Activated T-helper 1 cell treated with anti-CD3 and anti-CD28 coated beads, Interleukin-12 subunit alpha, Interleukin-12 subunit beta, Interleukin-2, Interleukin-4 antibody, amounts not matched to agents 30 ng/mL and 10 ng/mL and 1 ng/mL, durations not matched to agents 14 hours and 24 hours and 36 hours (primary cell): ENCODE data around the gene TIGD3. TPM values are rescaled to one million over a fixed set of nuclear protein-coding genes. Genes with fewer than 3 reads are reported as not detected.

ENCODE experiments used
- DNase-seq: peaks from one replicate; pipeline ENCODE4 v3.0.0; 2021; ENCODE audit warnings: low spot score
- H3K27ac Mint-ChIP-seq: one replicate; pipeline ENCODE4 v1.8.0; 2021; ENCODE audit warnings: mild to moderate bottlenecking, mixed read lengths
- H3K27me3 Mint-ChIP-seq: one replicate; pipeline ENCODE4 v1.8.0; 2022; ENCODE audit warnings: mild to moderate bottlenecking, moderate library complexity, mixed read lengths; ENCODE audit not compliant: insufficient read depth
- H3K36me3 Mint-ChIP-seq: one replicate; pipeline ENCODE4 v1.8.0; 2021; ENCODE audit warnings: low read depth, mixed read lengths
- H3K4me1 Mint-ChIP-seq: one replicate; pipeline ENCODE4 v1.8.0; 2021; ENCODE audit warnings: low read depth, mixed read lengths
- H3K4me3 Mint-ChIP-seq: one replicate; pipeline ENCODE4 v1.8.0; 2021; ENCODE audit warnings: mild to moderate bottlenecking, moderate library complexity, mixed read lengths
- H3K9me3 Mint-ChIP-seq: one replicate; pipeline ENCODE4 v1.8.0; 2021; ENCODE audit warnings: mixed read lengths
- intact Hi-C: fragments of 100-400 bp; cut with micrococcal nuclease; formaldehyde crosslinking; loops from one replicate; pipeline ENCODE4 v1.15.1; 2024
- total RNA-seq: library from RNA; stranded (reverse); gene quantifications from 2 replicates; pipeline ENCODE4 v1.2.3, GENCODE V29; 2022

The TIGD3 gene
- total RNA-seq, 1 donor from 2014 or later: 1.1 TPM

DNA sequence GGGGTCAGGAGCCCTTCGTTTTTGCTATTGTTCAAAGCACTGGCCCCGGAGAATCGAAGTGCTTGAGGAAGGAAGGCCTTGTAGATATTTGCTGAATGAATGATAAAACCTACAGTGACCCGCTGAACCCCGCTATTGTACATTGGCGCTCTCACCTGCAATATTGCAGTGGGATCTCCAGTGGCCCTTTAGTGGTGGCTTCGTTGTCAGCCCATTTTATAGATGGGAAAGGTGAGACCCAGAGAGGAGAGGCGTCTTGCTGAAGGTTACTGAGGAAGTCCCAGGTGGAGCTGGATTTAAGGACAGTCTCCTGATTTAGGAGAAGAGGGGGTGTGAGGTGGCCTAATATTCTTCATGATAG, 38.7 kb upstream of the TIGD3 start:
- Mint-ChIP-seq H3K4me3 (peak overlapping the region; percentile 73), H3K4me1 (peaks cover 7% of the 10 kb centered on the region), H3K9me3 (no peaks in the 10 kb centered on the region), H3K27ac (no peak overlapping the region), H3K27me3 (peaks cover 10% of the 10 kb centered on the region), H3K36me3 (no peaks in the 10 kb centered on the region)
- intact Hi-C loops: loop anchor here (1.0 to 2.0 kb wide), 8 partner anchors 17 to 194 kb away; partner anchors contain the start of genes DPF2, POLA2 and TIGD3
- no peak for DNase-seq

DNA sequence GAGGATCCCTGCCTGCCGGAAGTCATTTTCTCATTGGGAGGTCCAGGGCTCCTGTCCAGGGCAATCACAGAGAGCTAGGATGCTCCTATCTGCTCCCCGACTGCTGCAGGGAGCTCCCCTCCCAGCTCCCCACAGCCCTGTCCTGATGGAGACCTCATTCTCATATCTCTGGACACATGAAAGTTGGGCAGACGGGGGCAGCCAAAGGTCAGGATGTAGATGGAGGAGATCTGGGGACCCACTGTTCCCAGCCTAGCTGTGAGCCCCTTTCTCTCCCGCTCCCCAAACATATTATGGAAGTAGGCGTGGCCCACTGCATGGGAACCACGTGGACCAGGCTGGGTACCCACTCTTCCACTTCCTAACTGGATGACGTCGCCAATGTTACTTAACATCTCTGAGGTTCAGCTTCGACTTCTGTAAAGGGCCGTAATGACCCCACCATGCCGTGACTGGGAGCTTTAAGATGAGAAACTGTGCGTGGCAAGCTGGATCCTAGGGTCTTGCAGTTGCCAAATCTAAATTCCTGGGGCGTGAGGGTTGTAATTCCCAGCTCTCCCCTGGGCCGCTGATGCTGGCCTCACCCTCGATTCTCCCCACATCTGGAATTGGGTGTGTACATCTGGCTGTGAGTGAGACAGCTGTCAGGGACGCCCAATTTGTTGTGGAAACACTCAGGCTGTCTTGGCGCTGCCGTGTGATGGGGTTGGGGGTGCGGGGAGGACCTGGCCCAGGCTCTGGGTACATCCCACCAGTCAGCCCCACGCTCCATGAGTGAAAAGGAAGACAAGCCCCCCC, 38.1 kb upstream of the TIGD3 start:
- peaks cover 7% of the 10 kb centered on the region for H3K4me1 Mint-ChIP-seq
- peak overlapping the region; percentile 73 for H3K4me3 Mint-ChIP-seq
- intact Hi-C loops: no loop called here
- H3K9me3 Mint-ChIP-seq: no peaks in the 10 kb centered on the region
- no peak overlapping the region for H3K27ac Mint-ChIP-seq
- DNase-seq: no peak
- H3K36me3 Mint-ChIP-seq: no peaks in the 10 kb centered on the region
- peaks cover 10% of the 10 kb centered on the region for H3K27me3 Mint-ChIP-seq

DNA sequence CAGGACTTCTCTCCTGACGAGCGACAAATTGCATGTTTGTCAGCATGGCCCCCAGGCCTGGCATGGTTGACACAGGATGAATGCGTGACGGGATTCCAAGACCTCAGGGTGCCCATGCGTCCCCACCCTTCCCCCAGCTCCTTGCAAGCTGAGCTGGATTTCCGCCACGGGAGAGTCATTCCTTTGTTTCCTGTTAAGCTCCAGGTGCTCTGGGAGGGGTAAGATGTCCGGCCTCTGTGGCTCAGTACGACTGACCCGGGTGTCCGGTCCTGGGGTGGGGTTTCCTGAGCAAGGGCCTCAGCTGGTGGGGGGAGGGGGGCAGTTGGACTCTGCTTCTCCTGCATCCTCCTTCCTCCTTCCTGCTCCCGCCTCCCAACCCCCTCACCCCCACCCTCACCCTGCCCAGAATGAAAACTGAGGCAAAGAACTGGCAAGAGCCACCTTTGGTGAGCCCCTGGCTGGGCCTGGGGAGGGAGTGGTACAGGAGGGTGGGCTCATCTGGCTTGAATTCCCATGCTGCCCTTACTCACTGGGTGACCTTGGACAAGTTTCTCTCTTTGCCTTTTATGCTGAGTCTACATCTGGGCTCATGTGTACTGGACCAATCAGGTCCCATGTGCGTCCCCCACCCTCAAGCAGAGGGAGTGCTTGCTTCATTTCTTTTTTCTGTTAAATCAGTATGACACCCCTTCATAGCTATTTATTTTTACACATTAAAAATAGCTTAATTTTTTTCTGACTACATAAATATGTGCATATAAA, 37.3 kb upstream of the TIGD3 start:
- Mint-ChIP-seq H3K4me3 (no peak overlapping the region), H3K27me3 (peaks cover 10% of the 10 kb centered on the region), H3K4me1 (peaks cover 7% of the 10 kb centered on the region), H3K27ac (no peak overlapping the region), H3K9me3 (no peaks in the 10 kb centered on the region), H3K36me3 (no peaks in the 10 kb centered on the region)
- no peak for DNase-seq
- intact Hi-C loops: no loop called here

DNA sequence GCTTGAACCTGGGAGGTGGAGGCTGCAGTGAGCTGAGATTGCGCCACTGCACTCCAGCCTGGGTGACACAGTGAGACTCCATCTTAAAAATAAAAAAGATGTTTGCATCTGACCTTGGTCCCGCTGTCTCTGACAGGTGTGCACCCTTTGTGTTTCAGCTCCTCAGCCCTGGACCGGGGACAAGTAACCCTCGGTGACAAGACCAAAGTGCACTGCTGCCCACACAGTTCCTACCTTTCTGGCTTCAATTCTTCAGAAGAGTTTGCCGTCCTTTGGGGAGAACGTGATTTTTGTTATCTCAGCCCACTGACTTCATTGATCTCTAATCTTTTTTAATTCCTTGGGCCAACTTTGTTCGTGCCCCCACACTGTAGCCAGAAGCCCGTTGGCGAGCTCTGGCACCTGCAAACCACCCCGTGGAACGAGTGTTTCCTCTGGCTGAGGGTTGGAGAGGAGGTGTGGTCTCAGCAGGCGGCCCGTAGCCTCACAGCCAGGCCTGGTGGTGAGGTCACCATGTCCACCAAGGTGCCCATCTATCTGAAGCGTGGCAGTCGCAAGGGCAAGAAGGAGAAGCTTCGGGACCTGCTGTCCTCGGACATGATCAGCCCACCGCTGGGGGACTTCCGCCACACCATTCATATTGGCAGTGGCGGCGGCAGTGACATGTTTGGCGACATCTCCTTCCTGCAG, 34.0 kb upstream of the TIGD3 start:
- no peaks in the 10 kb centered on the region for H3K27me3 Mint-ChIP-seq
- no peaks in the 10 kb centered on the region for H3K36me3 Mint-ChIP-seq
- intact Hi-C loops: no loop called here
- no peak for DNase-seq
- no peak overlapping the region for H3K4me3 Mint-ChIP-seq
- no peak overlapping the region for H3K27ac Mint-ChIP-seq
- H3K9me3 Mint-ChIP-seq: no peaks in the 10 kb centered on the region
- peaks cover 7% of the 10 kb centered on the region for H3K4me1 Mint-ChIP-seq

DNA sequence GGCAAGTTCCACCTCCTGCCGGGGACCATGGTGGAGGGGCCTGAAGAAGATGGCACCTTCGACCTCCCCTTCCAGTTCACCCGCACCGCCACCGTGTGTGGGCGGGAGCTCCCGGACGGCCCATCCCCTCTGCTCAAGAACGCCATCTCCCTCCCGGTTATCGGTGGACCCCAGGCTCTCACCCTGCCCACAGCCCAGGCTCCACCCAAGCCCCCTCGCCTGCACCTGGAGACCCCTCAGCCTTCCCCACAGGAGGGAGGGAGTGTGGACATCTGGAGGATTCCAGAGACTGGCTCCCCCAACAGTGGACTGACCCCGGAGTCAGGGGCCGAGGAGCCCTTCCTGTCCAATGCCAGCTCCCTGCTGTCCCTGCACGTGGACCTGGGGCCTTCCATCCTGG, 33.5 kb upstream of the TIGD3 start:
- no peaks in the 10 kb centered on the region for H3K36me3 Mint-ChIP-seq
- H3K4me1 Mint-ChIP-seq: peaks cover 2% of the 10 kb centered on the region
- no peak for DNase-seq
- H3K27ac Mint-ChIP-seq: no peak overlapping the region
- intact Hi-C loops: no loop called here
- H3K4me3 Mint-ChIP-seq: no peak overlapping the region
- no peaks in the 10 kb centered on the region for H3K27me3 Mint-ChIP-seq
- H3K9me3 Mint-ChIP-seq: no peaks in the 10 kb centered on the region

DNA sequence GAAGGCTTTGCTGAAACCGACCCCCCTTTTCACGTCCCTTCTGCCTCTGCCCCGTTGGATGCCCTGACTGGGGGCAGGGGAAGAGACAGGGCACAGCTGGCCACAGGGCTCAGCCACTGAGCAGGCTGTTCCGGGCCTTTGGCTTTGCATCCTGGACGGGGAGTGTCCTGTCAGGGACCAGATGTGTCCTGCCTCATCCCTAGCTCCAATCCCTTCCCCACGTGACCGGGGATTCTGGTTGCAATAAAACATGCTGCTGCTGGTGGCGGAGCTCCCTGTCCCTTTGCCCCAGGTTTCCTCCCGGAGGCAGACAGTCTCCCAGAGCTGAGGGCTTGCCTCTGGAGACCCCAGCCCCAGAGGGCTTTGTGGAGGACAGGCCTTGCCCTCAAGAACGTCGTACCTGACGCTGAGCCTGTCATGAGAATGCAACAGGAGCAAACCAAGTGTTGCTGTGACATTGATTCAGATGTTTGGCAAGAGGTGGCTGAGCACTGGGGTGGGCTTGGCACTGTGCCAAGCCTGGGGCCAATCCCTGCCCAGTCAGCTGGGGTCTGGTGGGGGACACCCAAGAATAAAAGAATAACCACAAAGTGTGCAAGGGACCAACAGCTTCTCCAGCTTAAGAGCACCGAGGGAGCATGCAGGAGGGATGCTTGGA, 32.6 kb upstream of the TIGD3 start:
- Mint-ChIP-seq H3K9me3 (no peaks in the 10 kb centered on the region), H3K27me3 (no peaks in the 10 kb centered on the region), H3K4me3 (no peak overlapping the region), H3K27ac (no peak overlapping the region), H3K4me1 (no peaks in the 10 kb centered on the region), H3K36me3 (no peaks in the 10 kb centered on the region)
- intact Hi-C loops: no loop called here
- DNase-seq: no peak

DNA sequence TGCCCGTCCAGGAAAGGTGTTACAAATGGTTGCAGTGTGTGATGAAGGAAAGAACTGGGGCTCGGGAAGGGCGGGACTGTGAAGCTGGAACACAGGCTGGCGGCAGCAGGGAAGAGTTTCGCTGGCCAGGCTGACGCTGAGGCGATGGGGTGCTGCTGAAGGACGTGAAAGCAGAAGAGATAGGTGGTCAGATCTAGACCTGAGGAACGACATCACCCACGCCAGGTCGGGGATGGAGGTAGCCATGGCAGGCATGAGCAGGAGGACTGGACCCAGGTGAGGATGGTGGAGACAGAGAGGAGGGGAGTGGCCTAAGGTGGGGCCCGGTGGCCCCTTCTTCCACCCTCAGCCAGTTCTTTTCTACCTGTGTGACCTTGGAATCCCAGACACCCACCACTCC, 30.7 kb upstream of the TIGD3 start:
- Mint-ChIP-seq H3K27me3 (peaks cover 1% of the 10 kb centered on the region), H3K4me1 (no peaks in the 10 kb centered on the region), H3K36me3 (no peaks in the 10 kb centered on the region), H3K9me3 (no peaks in the 10 kb centered on the region), H3K27ac (no peak overlapping the region), H3K4me3 (no peak overlapping the region)
- DNase-seq: no peak
- intact Hi-C loops: no loop called here

DNA sequence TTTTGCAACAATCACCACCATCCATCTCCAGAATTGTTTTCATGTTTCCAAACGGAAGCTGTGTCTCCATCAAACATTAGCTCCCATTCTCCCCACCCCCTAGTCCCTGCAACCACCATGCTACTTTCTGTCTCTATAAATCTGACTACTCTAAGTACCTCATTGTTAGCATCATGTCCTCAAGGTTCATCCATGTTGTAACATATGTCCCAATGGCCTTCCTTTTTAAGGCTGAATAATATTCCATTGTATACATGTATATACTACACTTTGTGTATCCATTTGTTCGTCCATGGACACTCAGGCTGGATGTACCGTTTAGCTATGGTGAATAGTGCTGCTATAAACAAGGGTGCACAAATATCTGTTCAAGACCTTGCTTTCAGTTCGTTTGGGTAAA, 29.1 kb upstream of the TIGD3 start:
- Mint-ChIP-seq H3K27me3 (peaks cover 4% of the 10 kb centered on the region), H3K9me3 (no peaks in the 10 kb centered on the region), H3K4me1 (peaks cover 9% of the 10 kb centered on the region), H3K27ac (no peak overlapping the region), H3K36me3 (peaks cover 3% of the 10 kb centered on the region), H3K4me3 (no peak overlapping the region)
- no peak for DNase-seq
- intact Hi-C loops: no loop called here

DNA sequence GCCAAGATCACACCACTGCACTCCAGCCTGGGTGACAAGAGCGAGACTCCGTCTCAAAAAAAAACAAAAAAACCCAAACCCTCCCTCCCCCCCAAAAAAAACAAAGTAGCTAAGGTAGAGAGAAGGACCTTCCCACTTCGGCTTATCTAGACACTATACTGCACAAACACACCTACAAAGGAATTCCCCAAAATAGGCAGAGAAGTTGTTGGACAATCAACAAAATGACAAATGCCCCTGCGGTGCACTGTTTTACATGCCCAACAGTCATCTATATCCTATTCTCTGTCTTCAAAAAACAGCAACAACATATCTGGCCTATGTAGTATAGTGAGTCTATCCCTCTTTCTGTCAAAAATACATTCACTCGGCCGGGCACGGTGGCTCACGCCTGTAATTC, 27.5 kb upstream of the TIGD3 start:
- DNase-seq: no peak
- peaks cover 4% of the 10 kb centered on the region for H3K27me3 Mint-ChIP-seq

DNA sequence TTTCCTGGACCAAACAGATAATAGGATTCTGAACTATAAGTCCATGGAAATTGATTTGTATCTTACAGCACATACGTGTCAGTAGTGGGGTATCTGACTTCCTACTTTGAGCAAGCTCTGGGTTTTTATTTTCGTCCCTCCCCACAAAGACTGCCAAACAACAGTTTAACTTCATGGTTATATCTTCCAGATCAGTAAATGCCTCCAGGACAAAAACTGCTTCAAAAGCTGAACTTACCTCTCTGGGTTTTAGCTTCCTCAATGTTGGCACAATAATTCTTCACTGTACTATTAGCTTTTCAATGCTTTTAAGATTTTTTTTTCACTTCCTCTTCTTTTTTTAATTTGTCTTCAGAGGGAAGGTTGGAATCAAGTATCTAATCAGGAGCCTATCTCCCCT, 25.1 kb upstream of the TIGD3 start:
- Mint-ChIP-seq H3K36me3 (peaks cover 5% of the 10 kb centered on the region), H3K27ac (no peak overlapping the region), H3K4me1 (peaks cover 11% of the 10 kb centered on the region), H3K9me3 (no peaks in the 10 kb centered on the region), H3K27me3 (peaks cover 4% of the 10 kb centered on the region), H3K4me3 (no peak overlapping the region)
- no peak for DNase-seq
- intact Hi-C loops: no loop called here

More for the DNA sequence above, 27.5 kb upstream of the TIGD3 start:
- intact Hi-C loops: no loop called here
- Mint-ChIP-seq H3K4me1 (peaks cover 9% of the 10 kb centered on the region), H3K36me3 (peaks cover 3% of the 10 kb centered on the region), H3K27ac (no peak overlapping the region), H3K4me3 (no peak overlapping the region), H3K9me3 (no peaks in the 10 kb centered on the region)

DNA sequence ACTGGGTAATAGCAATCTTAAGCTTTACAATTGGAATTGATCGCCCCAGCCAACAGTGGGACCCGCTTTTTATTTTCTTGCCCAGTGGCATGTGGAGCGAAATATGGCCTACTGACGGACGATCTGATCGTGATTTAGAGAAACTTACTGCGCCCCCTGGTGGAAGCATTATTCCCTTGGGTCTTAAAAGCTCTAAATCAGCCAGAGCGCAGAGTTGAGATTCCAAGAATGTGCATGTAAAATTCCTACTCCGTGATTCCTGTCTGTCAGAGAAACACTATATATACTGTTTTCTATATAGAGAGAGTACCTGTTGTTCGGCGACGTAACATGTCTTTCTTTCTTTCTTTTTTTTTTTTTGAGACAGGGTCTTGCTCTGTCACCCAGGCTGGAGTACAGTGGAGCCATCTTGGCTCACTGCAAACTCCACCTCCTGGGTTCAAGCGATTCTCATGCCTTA, 24.6 kb upstream of the TIGD3 start:
- H3K27ac Mint-ChIP-seq: no peak overlapping the region
- H3K36me3 Mint-ChIP-seq: peaks cover 6% of the 10 kb centered on the region
- peaks cover 4% of the 10 kb centered on the region for H3K27me3 Mint-ChIP-seq
- H3K4me3 Mint-ChIP-seq: no peak overlapping the region
- no peaks in the 10 kb centered on the region for H3K9me3 Mint-ChIP-seq
- peaks cover 16% of the 10 kb centered on the region for H3K4me1 Mint-ChIP-seq
- intact Hi-C loops: loop anchor here (1.0 to 10.0 kb wide), 6 partner anchors 55 to 672 kb away; partner anchors contain the start of genes BANF1, CDC42BPG, EIF1AD and POLA2
- DNase-seq: peak; percentile 67

DNA sequence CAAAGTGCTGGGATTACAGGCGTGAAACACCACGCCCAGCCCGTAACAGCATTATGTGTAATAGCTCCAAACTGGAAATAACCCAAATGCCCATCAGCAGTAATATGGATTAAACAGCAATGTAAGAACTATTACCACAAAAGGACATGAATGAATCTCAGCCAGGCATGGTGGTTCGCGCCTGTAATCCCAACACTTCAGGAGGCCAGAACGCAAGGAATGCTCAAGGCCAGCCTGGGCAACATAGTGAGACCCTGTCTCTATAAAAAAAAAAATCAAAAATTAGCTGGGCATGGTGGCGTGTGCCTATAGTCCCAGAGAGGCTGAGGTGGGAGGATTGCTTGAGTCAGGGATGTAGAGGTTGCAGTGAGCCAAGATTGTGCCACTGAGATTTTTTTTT, 24.0 kb upstream of the TIGD3 start:
- Mint-ChIP-seq H3K27me3 (peaks cover 4% of the 10 kb centered on the region), H3K27ac (no peak overlapping the region), H3K9me3 (no peaks in the 10 kb centered on the region), H3K4me1 (peaks cover 22% of the 10 kb centered on the region), H3K4me3 (no peak overlapping the region), H3K36me3 (peaks cover 11% of the 10 kb centered on the region)
- no peak for DNase-seq
- intact Hi-C loops: loop anchor here (1.0 to 10.0 kb wide), 6 partner anchors 55 to 672 kb away; partner anchors contain the start of genes BANF1, CDC42BPG, EIF1AD and POLA2
